Esophagus squamous epithelium (tissue), 5 donors: ENCODE measurements around the gene BFSP1. TPM values are rescaled to one million over a fixed set of nuclear protein-coding genes. Genes with fewer than 3 reads are reported as not detected.

Experiments used
- DNase-seq: peaks from one replicate; lab custom pipeline; 2025; lab: John Stamatoyannopoulos, UW
- H3K27ac ChIP-seq, 4 donors: fragments of 200-600 bp; sonication (generic); one replicate each; pipeline ENCODE4 v1.5.1; 2016 to 2019; ENCODE audit warnings: mild to moderate bottlenecking in 1 of 4
- H3K27me3 ChIP-seq, 4 donors: fragments of 200-600 bp; sonication (generic); 1 replicate in 3 of 4; 2 replicates in 1 of 4; pipeline versions ENCODE4 v1.5.1 to v1.6.0; 2017 to 2021; ENCODE audit warnings: antibody characterized with exemption in 1 of 4
- H3K36me3 ChIP-seq, 3 donors: fragments of 200-600 bp; sonication (generic); one replicate each; pipeline ENCODE4 v1.5.1; 2016 to 2019
- H3K4me1 ChIP-seq, 3 donors: fragments of 200-600 bp; sonication (generic); one replicate each; pipeline ENCODE4 v1.5.1; 2017 to 2019
- H3K4me3 ChIP-seq, 4 donors: fragments of 200-600 bp; sonication (generic); 1 replicate in 3 of 4; 2 replicates in 1 of 4; pipeline ENCODE4 v1.5.1; 2016 to 2019; ENCODE audit warnings: mild to moderate bottlenecking in 2 of 4, moderate library complexity in 1 of 4
- H3K9me3 ChIP-seq, 3 donors: fragments of 200-600 bp; sonication (generic); one replicate each; pipeline ENCODE4 v1.5.1; 2016 to 2019
- POLR2A ChIP-seq, 4 donors: fragments of 450-650 bp; IDR thresholded peaks; one replicate each; pipeline ENCODE4 v1.6.1; 2017; ENCODE audit warnings: antibody characterized with exemption in 4 of 4, mild to moderate bottlenecking in 4 of 4, moderate library complexity in 3 of 4
- WGBS, 2 donors: methylation state at CpG; one replicate each; pipeline ENCODE4 v1.1.5; 2018; 5-methylcytosine and 5-hydroxymethylcytosine counted together
- intact Hi-C: fragments of 100-400 bp; cut with DNase I; formaldehyde crosslinking; loops from one replicate; pipeline ENCODE4 v1.15.0; 2022
- total RNA-seq, 4 donors: library from RNA; depleted of rRNA; stranded (reverse); fragments of >200 nt; gene quantifications; one replicate each; pipeline ENCODE4 v1.1.0, GENCODE V29; 2016
- TF ChIP-seq, protein P1 (sequence below), 6 experiments: fragments of 450-650 bp in 4 of 6; fragments of 200-600 bp in 2 of 6; sonication (generic) in 2 of 6; IDR thresholded peaks; one replicate each; pipeline ENCODE4 v1.5.1; 2016 to 2019; ENCODE audit warnings: antibody characterized with exemption in 6 of 6, mild to moderate bottlenecking in 4 of 6, moderate library complexity in 4 of 6
- donor health status: DM: yes; HTN: yes; CAD: no.

BFSP1 gene
- total RNA-seq, 4 donors from 2014 or later = 0.56 to 1.3 (median 1.00) TPM

DNA sequence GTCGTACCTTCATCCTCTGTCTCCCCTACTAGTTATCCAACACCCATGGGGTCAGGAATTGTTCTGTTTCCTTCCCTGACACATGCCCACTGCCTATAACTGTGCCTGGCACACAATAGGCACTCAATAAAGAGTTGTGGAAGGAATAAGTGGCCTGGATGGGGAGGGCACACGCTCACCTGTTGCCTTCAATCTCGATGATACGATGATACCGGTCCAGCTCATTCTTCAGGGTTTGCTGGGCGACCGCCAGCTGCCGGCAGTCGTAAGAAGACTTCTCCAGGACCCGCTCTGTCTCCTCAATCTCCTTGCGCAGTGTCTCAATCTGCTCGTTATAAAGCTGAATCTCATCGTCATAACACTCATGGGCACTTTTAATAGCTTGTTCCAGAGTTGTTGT, 32.5 kb downstream of the BFSP1 start:
- Histone ChIP-seq H3K9me3 (no peaks in the 10 kb centered on the region), H3K36me3 (no peaks in the 10 kb centered on the region), H3K4me3 (no peak overlapping the region), H3K27me3 (no peaks in the 10 kb centered on the region), H3K4me1 (peaks cover 0 to 5% (median 0%) of the 10 kb centered on the region in 3 donors), H3K27ac (no peak overlapping the region)
- intact Hi-C loops = no loop called here
- 89 to 91% methylated on average over 11 to 13 of the region's 13 CpGs for WGBS, 2 donors
- DNase-seq = no peak
- TF ChIP-seq, protein P1, sequence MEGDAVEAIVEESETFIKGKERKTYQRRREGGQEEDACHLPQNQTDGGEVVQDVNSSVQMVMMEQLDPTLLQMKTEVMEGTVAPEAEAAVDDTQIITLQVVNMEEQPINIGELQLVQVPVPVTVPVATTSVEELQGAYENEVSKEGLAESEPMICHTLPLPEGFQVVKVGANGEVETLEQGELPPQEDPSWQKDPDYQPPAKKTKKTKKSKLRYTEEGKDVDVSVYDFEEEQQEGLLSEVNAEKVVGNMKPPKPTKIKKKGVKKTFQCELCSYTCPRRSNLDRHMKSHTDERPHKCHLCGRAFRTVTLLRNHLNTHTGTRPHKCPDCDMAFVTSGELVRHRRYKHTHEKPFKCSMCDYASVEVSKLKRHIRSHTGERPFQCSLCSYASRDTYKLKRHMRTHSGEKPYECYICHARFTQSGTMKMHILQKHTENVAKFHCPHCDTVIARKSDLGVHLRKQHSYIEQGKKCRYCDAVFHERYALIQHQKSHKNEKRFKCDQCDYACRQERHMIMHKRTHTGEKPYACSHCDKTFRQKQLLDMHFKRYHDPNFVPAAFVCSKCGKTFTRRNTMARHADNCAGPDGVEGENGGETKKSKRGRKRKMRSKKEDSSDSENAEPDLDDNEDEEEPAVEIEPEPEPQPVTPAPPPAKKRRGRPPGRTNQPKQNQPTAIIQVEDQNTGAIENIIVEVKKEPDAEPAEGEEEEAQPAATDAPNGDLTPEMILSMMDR (IDR thresholded peaks at IDR 0.05) = no peak
- TF ChIP-seq POLR2A (IDR thresholded peaks at IDR 0.05) = no peak

DNA sequence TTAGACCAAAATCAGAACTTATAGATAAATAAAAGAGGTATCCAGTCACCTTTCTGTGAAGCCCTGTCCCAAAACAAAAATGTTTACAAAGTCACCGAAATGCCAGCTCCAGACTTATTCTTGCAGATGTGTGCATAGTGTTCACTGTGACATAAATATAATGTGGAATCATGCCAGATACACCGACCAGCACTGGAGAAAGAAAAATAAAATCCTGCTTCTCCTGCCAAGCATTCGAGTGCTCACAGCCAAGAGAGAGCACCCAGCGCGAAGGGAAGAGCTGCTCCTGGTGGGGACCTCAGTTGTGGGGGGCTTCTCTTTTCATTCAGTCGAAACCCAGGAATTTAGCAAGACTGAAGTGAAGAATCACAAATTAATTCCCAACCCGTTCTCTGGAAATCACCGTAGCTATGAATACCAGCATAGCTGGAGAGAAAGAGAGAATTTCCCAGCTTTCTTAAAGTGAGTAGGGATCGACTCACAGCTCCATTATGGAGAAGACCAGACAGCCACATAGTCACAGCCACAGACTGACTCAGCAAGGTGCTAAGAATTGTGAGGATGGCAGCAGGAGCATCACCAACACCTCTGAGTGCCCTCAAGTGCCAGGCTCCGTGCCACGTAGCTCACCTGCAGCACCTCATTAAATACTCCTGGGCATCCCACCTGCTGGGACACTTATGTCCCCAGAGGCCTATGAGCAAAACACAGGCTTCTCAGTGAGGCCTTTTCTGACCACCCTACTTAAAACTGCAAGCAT, 33.2 kb downstream of the BFSP1 start:
- no peak for DNase-seq
- intact Hi-C loops = no loop called here
- 42 to 49% methylated on average over 9 to 11 of the region's 11 CpGs for WGBS, 2 donors
- TF ChIP-seq, protein P1 (IDR thresholded peaks at IDR 0.05) = no peak
- TF ChIP-seq POLR2A (IDR thresholded peaks at IDR 0.05) = no peak
- H3K4me1 ChIP-seq = peaks cover 0 to 5% (median 0%) of the 10 kb centered on the region in 3 donors
- H3K27ac ChIP-seq = no peak overlapping the region
- H3K27me3 ChIP-seq = no peaks in the 10 kb centered on the region
- no peaks in the 10 kb centered on the region for H3K9me3 ChIP-seq
- no peaks in the 10 kb centered on the region for H3K36me3 ChIP-seq
- no peak overlapping the region for H3K4me3 ChIP-seq

DNA sequence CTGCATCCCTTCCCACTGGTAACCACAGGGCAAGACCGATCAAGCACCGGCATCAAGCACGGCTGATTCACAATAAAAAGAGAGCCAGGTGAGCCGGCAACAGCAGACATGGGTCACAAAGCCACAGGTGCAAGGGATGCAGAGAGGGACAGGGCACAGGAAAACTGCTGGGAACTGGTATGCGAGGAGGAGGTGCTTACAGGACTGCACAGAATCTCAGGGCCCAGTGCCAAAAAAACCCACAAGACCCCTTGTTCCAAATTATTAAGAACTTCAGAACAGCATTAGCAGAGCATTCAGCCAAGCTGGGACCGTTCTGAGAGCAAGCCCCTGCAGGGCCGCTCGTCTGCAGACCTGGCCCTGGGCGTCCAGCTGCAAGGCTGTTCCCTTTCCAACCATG, 35.4 kb downstream of the BFSP1 start:
- no peak for DNase-seq
- no peaks in the 10 kb centered on the region for H3K9me3 ChIP-seq
- H3K27ac ChIP-seq = no peak overlapping the region
- no peaks in the 10 kb centered on the region for H3K36me3 ChIP-seq
- H3K4me1 ChIP-seq = peaks cover 0 to 5% (median 0%) of the 10 kb centered on the region in 3 donors
- no peaks in the 10 kb centered on the region for H3K27me3 ChIP-seq
- 62 to 74% methylated on average over 2 to 9 of the region's 9 CpGs for WGBS, 2 donors
- intact Hi-C loops = no loop called here
- H3K4me3 ChIP-seq = no peak overlapping the region
- TF ChIP-seq POLR2A (IDR thresholded peaks at IDR 0.05) = no peak
- TF ChIP-seq, protein P1 (IDR thresholded peaks at IDR 0.05) = no peak

DNA sequence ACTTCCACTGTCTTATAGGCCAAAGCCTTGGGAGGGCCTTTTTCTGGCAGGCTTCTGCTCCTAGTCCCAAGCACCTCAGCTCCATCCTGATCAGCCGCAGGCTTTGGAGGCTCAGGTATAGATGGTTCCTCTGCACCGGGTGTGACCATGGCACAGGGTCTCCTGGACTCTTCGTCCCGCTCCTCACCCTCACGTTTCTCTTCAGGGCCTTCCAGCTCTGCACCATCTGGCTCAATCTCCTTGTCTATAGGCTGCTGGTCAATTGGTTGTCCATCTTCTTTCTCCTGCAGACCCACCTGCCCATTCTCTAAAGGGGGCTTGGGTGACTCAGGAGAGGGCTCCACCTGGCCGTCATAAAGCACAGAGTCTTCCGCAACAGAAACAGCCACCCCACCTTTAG, 37.0 kb downstream of the BFSP1 start:
- intact Hi-C loops = no loop called here
- no peak for TF ChIP-seq POLR2A (IDR thresholded peaks at IDR 0.05)
- TF ChIP-seq, protein P1 (IDR thresholded peaks at IDR 0.05) = no peak
- H3K9me3 ChIP-seq = no peaks in the 10 kb centered on the region
- 78 to 96% methylated on average over 6 to 7 of the region's 7 CpGs for WGBS, 2 donors
- DNase-seq = no peak
- no peak overlapping the region for H3K4me3 ChIP-seq
- H3K27ac ChIP-seq = no peak overlapping the region
- H3K27me3 ChIP-seq = no peaks in the 10 kb centered on the region
- peaks cover 0 to 5% (median 0%) of the 10 kb centered on the region in 3 donors for H3K4me1 ChIP-seq
- H3K36me3 ChIP-seq = no peaks in the 10 kb centered on the region

DNA sequence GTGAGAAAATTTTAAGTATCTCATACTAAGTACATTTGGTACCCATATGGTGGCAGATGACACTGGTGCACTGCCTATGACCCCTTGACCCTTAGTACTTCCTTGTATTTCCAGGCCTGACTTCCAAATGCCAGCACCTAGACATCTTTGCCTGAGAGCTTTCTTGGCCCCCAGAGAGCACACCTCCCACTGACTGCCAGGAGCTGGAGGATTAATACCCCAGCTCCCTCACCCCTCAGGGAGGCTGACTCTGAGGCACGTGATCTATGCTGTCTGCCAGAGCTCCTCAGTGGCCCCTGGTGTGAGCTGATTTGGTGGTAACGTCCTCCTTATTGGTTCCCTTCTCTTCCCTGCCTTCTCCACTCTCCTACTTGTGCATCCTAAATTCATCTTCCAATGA, 38.0 kb downstream of the BFSP1 start:
- Histone ChIP-seq H3K27me3 (no peaks in the 10 kb centered on the region), H3K4me1 (peaks cover 0 to 5% (median 0%) of the 10 kb centered on the region in 3 donors), H3K4me3 (no peak overlapping the region), H3K27ac (no peak overlapping the region), H3K36me3 (no peaks in the 10 kb centered on the region), H3K9me3 (no peaks in the 10 kb centered on the region)
- no peak for DNase-seq
- TF ChIP-seq POLR2A (IDR thresholded peaks at IDR 0.05) = no peak
- TF ChIP-seq, protein P1 (IDR thresholded peaks at IDR 0.05) = no peak
- intact Hi-C loops = no loop called here
- whole genome bisulfite sequencing, 2 donors = 53 to 68% methylated on average over 2 of the region's 2 CpGs
